Effector memory CD4-positive, alpha-beta T cell (primary cell): ENCODE data around the gene CNFN.

Experiments
- DNase-seq, 3 donors: peaks; one replicate each; pipeline ENCODE4 v3.0.0-alpha.2; 2020
- H3K27ac ChIP-seq: 2 replicates; pipeline ENCODE4 v1.7.0; 2013; ENCODE audit warnings: mild to moderate bottlenecking, low read length, moderate library complexity; ENCODE audit not compliant: insufficient read depth, poor library complexity, severe bottlenecking
- H3K27me3 ChIP-seq: replicated peaks from 2 replicates; pipeline ENCODE4 v1.7.0; 2013; ENCODE audit warnings: mild to moderate bottlenecking, low read length; ENCODE audit not compliant: insufficient read depth, control insufficient read depth, poor library complexity, severe bottlenecking
- H3K36me3 ChIP-seq: 2 replicates; pipeline ENCODE4 v1.7.0; 2013; ENCODE audit warnings: mild to moderate bottlenecking, low read length, moderate library complexity; ENCODE audit not compliant: control insufficient read depth, insufficient read depth
- H3K4me1 ChIP-seq: 2 replicates; pipeline ENCODE4 v1.7.0; 2013; ENCODE audit warnings: low read length, mild to moderate bottlenecking; ENCODE audit not compliant: control insufficient read depth, insufficient read depth, poor library complexity, severe bottlenecking
- H3K4me3 ChIP-seq: 2 replicates; pipeline ENCODE4 v1.7.0; 2013; ENCODE audit warnings: low read length, low read depth, mild to moderate bottlenecking; ENCODE audit not compliant: insufficient read depth, poor library complexity, severe bottlenecking
- H3K9me3 ChIP-seq: 2 replicates; pipeline ENCODE4 v1.7.0; 2013; ENCODE audit warnings: mild to moderate bottlenecking, low read length, moderate library complexity; ENCODE audit not compliant: control insufficient read depth

Gene CNFN

DNA sequence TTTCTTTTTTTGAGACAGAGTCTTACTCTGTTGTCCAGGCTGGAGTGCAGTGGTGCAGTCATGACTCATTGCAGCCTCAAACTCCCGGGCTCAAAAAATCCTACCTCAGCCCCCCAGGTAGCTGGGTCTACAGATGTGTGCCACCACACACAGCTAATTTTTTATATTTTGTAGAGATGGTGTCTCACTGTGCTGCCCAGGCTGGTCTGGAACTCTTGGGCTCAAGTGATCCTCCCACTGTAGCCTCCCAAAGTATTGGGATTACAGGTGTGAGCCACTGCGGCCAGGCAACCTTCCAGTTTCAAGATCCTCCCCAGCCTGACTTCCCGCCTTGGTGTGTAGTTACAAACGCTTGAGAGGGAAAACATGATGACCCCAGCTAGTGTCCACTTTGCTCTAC is 22.2 kb downstream of the CNFN start:
- Histone ChIP-seq H3K9me3 (no peaks in the 10 kb centered on the region), H3K27me3 (no peaks in the 10 kb centered on the region), H3K27ac (no peak overlapping the region), H3K4me3 (no peak overlapping the region), H3K36me3 (no peaks in the 10 kb centered on the region), H3K4me1 (no peaks in the 10 kb centered on the region)
- no peak for DNase-seq

DNA sequence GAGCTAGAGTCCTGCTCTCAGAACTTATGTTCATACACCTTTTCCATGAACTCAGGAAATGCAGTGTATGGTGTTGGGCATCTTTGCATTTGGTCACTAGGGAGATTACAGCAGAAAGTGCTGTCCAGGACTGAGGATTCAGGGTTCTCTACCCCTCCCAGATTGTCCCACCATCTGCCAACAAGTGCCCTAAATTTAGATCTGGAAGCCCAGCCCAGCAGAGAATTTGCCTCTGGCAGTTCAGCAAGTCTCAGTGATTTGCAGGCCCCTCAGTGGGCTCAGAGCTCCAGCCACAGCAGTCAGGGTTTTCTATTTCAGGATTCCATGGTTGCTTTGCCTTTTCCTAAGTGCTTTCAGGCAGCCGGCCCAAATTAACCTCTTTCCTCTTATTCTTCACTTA is 23.4 kb downstream of the CNFN start:
- Histone ChIP-seq H3K36me3 (no peaks in the 10 kb centered on the region), H3K4me1 (no peaks in the 10 kb centered on the region), H3K27ac (no peak overlapping the region), H3K4me3 (no peak overlapping the region), H3K27me3 (no peaks in the 10 kb centered on the region), H3K9me3 (no peaks in the 10 kb centered on the region)
- DNase-seq, result no peak

DNA sequence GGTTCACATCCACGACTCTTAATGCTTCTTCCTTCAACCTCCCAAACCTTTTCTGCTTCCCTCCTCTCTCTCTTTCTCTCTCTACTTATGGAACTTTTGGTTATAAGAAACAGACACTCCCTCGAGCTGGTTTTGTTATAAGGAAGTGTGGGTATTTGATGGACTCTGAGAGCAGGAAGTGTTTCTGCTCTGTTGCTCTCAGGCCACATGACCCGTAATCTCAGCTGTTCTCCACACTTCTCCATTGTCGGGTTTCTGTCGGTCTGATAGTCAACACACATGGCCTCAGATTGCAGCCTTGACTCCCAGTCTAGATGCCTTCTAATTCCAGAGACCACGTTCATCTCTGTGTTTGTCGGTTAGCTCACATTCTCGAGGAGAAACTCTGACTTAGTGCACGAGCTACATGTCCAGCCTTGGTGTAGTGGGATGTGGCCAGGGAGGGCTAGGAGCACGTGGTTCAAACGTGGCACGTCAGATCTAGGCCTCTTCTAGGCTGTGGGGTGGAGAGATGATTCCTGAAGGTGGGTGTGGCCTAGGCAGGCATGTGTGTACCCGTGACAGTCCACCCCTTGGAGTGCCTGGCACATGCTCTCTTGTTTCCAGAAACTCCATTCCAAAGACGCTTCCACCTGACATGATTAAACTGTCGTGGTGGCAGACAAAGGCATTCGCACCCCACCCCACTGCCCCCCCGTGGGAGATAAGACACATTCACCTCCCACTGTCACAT is 26.3 kb downstream of the CNFN start:
- H3K27me3 ChIP-seq, result no peaks in the 10 kb centered on the region
- H3K4me1 ChIP-seq, result no peaks in the 10 kb centered on the region
- no peak overlapping the region for H3K4me3 ChIP-seq
- no peak for DNase-seq
- no peaks in the 10 kb centered on the region for H3K36me3 ChIP-seq
- H3K9me3 ChIP-seq, result no peaks in the 10 kb centered on the region
- no peak overlapping the region for H3K27ac ChIP-seq

DNA sequence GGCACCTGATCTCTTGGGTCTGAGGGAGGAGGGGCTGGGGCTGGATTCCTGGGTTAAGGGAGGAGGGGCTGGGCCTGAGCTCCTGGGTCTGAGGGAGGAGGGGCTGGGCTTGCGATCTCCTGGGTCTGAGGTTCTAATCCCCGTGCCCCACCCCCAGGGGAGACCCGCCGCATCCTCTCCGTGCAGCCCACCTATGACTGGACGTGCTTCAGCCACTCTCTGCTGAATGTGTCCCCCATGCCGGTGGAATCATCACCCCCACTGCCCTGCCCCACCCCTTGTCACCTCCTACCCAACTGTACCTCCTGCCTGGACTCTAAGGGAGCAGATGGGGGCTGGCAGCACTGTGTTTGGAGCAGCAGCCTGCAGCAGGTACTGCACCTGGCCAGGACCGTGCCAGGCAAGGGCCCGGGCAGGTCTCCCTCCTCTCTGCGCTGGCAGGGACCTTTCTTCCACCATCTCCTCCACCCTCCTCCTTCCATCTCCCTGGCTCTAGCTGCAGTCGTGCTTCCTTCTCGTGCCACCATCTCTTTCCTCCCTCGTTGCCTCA is 27.1 kb downstream of the CNFN start:
- no peak for DNase-seq
- Histone ChIP-seq H3K36me3 (no peaks in the 10 kb centered on the region), H3K9me3 (no peaks in the 10 kb centered on the region), H3K27ac (no peak overlapping the region), H3K4me1 (no peaks in the 10 kb centered on the region), H3K27me3 (no peaks in the 10 kb centered on the region), H3K4me3 (no peak overlapping the region)

DNA sequence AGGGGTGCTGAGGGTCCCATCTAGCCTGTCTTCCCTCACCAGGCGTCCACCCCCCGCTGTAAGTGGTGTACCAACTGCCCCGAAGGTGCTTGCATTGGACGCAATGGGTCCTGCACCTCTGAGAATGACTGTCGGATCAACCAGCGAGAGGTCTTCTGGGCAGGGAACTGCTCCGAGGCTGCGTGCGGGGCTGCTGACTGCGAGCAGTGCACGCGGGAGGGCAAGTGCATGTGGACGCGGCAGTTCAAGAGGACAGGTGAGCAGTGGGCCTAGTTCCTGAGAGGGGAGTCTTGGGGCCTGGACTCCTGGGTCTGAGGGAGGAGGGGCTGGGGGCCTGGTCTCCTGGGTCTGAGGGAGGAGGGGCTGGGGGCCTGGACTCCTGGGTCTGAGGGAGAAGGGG is 27.8 kb downstream of the CNFN start:
- H3K36me3 ChIP-seq, result no peaks in the 10 kb centered on the region
- no peak overlapping the region for H3K4me3 ChIP-seq
- H3K9me3 ChIP-seq, result no peaks in the 10 kb centered on the region
- no peaks in the 10 kb centered on the region for H3K4me1 ChIP-seq
- no peak overlapping the region for H3K27ac ChIP-seq
- no peak for DNase-seq
- H3K27me3 ChIP-seq, result no peaks in the 10 kb centered on the region

DNA sequence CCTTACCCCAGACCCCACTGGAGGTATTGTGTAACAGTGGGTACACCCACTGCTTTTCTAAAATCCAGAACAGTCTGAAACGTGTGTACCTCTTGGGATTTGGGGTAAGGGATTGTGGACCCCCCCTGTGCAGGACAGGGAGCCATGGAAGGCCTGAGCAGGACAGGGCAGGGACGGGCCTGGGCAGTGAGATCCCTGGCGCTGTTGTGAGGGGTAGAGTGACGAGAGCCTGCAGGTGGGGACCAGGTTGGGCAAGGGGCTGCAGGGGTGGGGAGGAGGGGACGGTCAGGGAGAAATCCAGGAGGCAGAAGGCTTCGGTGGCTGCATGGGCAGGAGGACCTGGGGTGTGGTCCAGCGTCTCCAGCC is 28.6 kb downstream of the CNFN start:
- DNase-seq, result no peak
- H3K4me3 ChIP-seq, result no peak overlapping the region
- H3K27ac ChIP-seq, result no peak overlapping the region
- H3K36me3 ChIP-seq, result no peaks in the 10 kb centered on the region
- no peaks in the 10 kb centered on the region for H3K27me3 ChIP-seq
- H3K9me3 ChIP-seq, result no peaks in the 10 kb centered on the region
- H3K4me1 ChIP-seq, result no peaks in the 10 kb centered on the region

DNA sequence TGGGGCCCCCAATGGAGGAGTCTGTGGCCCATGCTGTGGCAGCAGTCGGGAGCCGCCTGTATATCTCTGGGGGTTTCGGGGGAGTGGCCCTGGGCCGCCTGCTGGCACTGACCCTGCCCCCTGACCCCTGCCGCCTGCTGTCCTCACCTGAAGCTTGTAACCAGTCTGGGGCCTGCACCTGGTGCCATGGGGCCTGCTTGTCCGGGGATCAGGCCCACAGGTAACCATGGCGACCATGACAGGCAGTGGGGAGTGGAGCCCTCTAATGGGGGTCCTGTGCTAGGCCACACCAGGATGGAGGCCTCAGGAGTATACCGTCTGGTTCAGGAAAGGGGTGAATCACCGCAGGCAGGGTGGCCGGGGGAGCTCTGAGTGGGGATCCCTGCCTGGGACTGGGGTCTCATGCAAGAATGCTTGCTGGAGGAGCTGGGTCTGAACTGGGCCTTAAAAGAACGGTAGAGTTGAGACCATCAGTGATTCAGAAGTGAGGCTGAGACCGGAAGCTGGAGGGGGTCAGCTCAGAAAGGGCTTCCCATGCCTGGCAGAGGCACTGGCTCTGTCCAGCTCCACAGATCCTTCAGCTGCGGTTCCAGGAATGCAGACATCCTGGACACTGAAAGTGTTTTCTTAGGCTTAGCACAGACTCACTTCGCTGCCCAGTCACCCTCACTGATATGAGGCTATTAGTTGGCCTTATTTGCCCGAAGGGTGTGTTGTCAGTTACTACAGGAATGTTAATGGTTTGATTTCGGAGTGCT is 29.1 kb downstream of the CNFN start:
- DNase-seq, result no peak
- Histone ChIP-seq H3K27ac (no peak overlapping the region), H3K9me3 (no peaks in the 10 kb centered on the region), H3K27me3 (no peaks in the 10 kb centered on the region), H3K36me3 (no peaks in the 10 kb centered on the region), H3K4me1 (no peaks in the 10 kb centered on the region), H3K4me3 (no peak overlapping the region)

DNA sequence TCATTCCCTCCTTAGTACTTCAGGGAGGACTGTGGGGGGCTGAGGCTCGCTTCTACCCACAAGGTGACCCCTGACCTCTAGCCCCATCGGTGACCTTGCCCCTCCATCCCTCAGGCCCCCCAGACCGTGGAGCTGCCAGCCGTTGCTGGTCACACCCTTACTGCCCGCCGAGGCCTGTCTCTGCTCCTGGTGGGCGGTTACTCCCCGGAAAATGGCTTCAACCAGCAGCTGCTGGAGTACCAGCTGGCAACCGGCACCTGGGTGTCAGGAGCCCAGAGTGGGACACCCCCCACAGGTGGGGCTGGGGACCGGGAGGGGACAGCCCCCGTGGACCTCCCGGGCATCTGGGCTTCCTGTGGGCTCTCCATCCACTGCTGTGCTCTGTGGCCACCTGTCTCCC is 32.8 kb downstream of the CNFN start:
- Histone ChIP-seq H3K4me1 (no peaks in the 10 kb centered on the region), H3K27ac (no peak overlapping the region), H3K27me3 (no peaks in the 10 kb centered on the region), H3K4me3 (no peak overlapping the region), H3K36me3 (no peaks in the 10 kb centered on the region), H3K9me3 (no peaks in the 10 kb centered on the region)
- DNase-seq, result no peak

DNA sequence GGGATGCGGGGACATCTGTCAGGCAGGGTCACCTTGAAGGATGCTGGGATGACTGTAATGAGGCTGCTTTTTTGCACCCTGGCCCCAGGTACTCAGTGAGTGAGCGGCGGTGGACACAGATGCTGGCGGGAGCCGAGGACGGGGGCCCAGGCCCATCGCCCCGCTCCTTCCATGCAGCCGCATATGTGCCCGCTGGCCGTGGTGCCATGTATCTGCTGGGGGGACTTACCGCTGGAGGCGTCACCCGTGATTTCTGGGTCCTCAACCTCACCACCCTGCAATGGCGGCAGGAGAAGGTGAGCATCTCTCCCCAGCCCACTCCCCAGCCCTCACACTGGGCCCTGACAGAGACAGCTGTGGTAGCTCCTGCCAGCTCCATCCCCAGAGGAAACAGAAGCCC is 33.4 kb downstream of the CNFN start:
- no peak overlapping the region for H3K27ac ChIP-seq
- no peaks in the 10 kb centered on the region for H3K27me3 ChIP-seq
- no peak for DNase-seq
- H3K9me3 ChIP-seq, result no peaks in the 10 kb centered on the region
- H3K4me3 ChIP-seq, result no peak overlapping the region
- no peaks in the 10 kb centered on the region for H3K36me3 ChIP-seq
- H3K4me1 ChIP-seq, result no peaks in the 10 kb centered on the region

DNA sequence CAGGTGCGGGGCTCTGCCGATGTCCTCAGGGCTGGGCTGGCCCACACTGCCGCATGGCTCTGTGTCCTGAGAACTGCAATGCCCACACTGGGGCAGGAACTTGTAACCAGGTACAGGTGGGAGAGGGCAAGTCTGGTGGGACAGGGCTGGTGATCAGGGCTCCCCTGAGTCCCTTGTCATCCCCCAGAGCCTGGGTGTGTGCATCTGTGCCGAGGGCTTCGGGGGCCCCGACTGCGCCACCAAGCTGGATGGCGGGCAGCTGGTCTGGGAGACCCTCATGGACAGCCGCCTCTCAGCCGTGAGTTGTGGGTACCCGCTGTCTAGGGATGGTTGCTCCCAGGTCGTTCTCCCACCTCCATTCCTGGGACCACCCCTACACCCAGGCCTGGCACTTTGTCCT is 34.2 kb downstream of the CNFN start:
- no peaks in the 10 kb centered on the region for H3K9me3 ChIP-seq
- H3K4me3 ChIP-seq, result no peak overlapping the region
- H3K36me3 ChIP-seq, result no peaks in the 10 kb centered on the region

More for the DNA sequence above, 34.2 kb downstream of the CNFN start:
- no peak for DNase-seq
- Histone ChIP-seq H3K27ac (no peak overlapping the region), H3K4me1 (no peaks in the 10 kb centered on the region), H3K27me3 (no peaks in the 10 kb centered on the region)
